Psoas muscle (tissue), 8 donors: ENCODE results near the gene MTF2. TPM values are rescaled to one million over a fixed set of nuclear protein-coding genes. Genes with fewer than 3 reads are reported as not detected.

Source experiments
- ATAC-seq, 4 donors: fragments of 200-7000 bp; cut with Tn5 transposase; one replicate each; pipeline ENCODE4 v1.9.1; 2020; ENCODE audit warnings: moderate library complexity in 3 of 4, mild to moderate bottlenecking in 2 of 4
- DNase-seq, 2 donors: peaks; one replicate each; pipeline ENCODE4 v3.0.0-alpha.2; 2020
- H3K27ac ChIP-seq: fragments of 200-600 bp; one replicate; pipeline ENCODE4 v1.8.0; 2022
- H3K27me3 ChIP-seq, 3 donors: fragments of 200-600 bp in 1 of 3; one replicate each; pipeline versions ENCODE4 v1.6.1 to v1.8.0; 2013 to 2022; ENCODE audit warnings: low read length in 2 of 3, mild to moderate bottlenecking in 2 of 3, moderate library complexity in 1 of 3; ENCODE audit not compliant: insufficient read depth in 3 of 3
- H3K36me3 ChIP-seq, 2 donors: fragments of 200-600 bp in 1 of 2; one replicate each; pipeline versions ENCODE4 v1.6.1 to v1.8.0; 2013 to 2022; ENCODE audit warnings: low read depth in 1 of 2, mild to moderate bottlenecking in 1 of 2, moderate library complexity in 1 of 2; ENCODE audit not compliant: insufficient read depth in 1 of 2
- H3K4me1 ChIP-seq: fragments of 200-600 bp; one replicate; pipeline ENCODE4 v1.8.0; 2022
- H3K4me3 ChIP-seq: fragments of 200-600 bp; one replicate; pipeline ENCODE4 v1.8.0; 2022; ENCODE audit warnings: mild to moderate bottlenecking
- H3K9me3 ChIP-seq: fragments of 200-600 bp; one replicate; pipeline ENCODE4 v1.8.0; 2022
- CTCF ChIP-seq: fragments of 200-600 bp; IDR thresholded peaks from one replicate; pipeline ENCODE4 v1.8.0; 2022; ENCODE audit warnings: antibody characterized with exemption
- WGBS, 3 donors: extraction: QIAGEN DNeasy Blood & Tissue Kit; methylation state at CpG; one replicate each; pipeline versions ENCODE4 v1.1.6 to v1.1.7; 2013; 5-methylcytosine and 5-hydroxymethylcytosine counted together
- intact Hi-C, 2 donors: fragments of 100-400 bp; cut with DNase I; formaldehyde crosslinking; loops; one replicate each; pipeline versions ENCODE4 v1.11.0 to v1.14.2; 2022
- polyA plus RNA-seq, 3 donors: library from polyadenylated mRNA; stranded (reverse); fragments of 200-250 nt; gene quantifications; one replicate each; pipeline ENCODE4 v1.2.3, GENCODE V29; 2013
- total RNA-seq, 4 donors: library from RNA; stranded (reverse); fragmentation: NEBNext Ultra II Directional in 2 of 4; extraction: Animal tissue kit (Norgen Biotek cat#: 25700) in 2 of 4; gene quantifications; one replicate each; pipeline versions ENCODE4 v1.2.1 to v1.2.4, GENCODE V29; 2021 to 2023
- donor health status: healthy with polysubstance abuse.
- donor health status: DM: no; HTN: no; CAD: no; lungs with moderate emphysema.
- donor health status: Bipolar disorder and iron deficiency.
- donor health status: healthy.
- donor health status: DM: yes; HTN: yes; CAD: no.
- donor health status: DM: no; HTN: no; CAD: no.
- donor health status: DM: no; HTN: no; CAD: no.
- donor health status: DM: yes; HTN: yes; CAD: no.

MTF2 gene
- total and polyA plus RNA-seq, 7 donors, result 4.1 to 10.6 (median 7.6) TPM

DNA sequence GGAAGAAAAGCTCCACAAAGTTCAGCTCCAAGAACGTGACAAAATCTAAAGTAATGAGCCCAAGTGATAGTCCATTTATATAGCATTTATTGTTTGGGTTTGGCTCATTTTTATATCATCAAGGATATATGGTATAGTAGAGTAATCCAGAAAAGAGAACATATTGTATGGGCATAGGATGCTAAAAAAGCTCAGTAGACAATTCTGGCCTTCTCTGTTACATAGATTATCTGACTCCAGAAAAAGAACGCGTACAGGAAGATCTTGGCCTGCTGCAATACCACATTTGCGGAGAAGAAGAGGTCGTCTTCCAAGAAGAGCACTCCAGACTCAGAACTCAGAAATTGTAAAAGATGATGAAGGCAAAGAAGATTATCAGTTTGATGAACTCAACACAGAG, 57.4 kb downstream of the MTF2 start:
- DNase-seq (no peak), ATAC-seq (no peak)
- no peak overlapping the region for H3K4me3 ChIP-seq
- H3K36me3 ChIP-seq, result peaks cover 0 to 70% of the 10 kb centered on the region in 2 donors
- no peaks in the 10 kb centered on the region for H3K9me3 ChIP-seq
- WGBS, 3 donors, result 85 to 93% (median 91%) methylated on average over 5 of the region's 5 CpGs
- H3K27ac ChIP-seq, result no peak overlapping the region
- TF ChIP-seq CTCF, result no peak
- H3K27me3 ChIP-seq, result no peaks in the 10 kb centered on the region
- H3K4me1 ChIP-seq, result no peaks in the 10 kb centered on the region
- intact Hi-C loops, result no loop called here

DNA sequence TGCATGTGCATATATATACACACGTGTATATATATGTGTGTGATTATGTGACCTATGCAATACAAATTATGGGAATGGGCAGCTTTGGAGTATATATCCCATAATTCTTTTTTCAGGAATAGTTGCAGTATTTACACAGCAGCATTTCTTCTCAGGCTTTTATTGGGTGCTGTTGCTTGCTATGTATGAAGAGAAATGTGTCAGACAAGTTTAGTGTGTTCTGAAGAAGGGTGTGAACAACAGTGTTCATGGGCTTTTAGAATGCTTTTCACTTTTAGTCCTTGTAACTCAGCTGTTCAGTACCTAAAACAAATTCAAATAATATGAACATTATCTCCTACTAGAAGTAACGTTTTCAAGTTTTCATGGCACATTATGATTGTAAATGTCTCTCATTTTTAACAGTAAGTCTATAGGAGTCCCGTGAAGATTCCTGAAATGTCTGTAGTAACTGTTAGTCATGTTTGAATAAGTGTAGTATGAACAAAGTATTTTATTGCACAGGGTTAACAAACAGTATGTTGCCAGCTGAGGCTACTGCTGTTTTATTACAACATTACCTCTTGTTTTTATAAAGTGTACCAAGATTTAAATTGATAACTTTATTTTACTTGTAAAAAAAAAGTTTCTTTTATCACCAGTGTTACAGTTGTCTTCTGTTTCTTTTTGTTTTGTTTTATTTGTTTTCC, 58.7 kb downstream of the MTF2 start:
- TF ChIP-seq CTCF, result no peak
- intact Hi-C loops, result no loop called here
- Histone ChIP-seq H3K4me1 (no peaks in the 10 kb centered on the region), H3K27ac (no peak overlapping the region), H3K27me3 (no peaks in the 10 kb centered on the region), H3K9me3 (no peaks in the 10 kb centered on the region), H3K36me3 (peaks cover 0 to 70% of the 10 kb centered on the region in 2 donors), H3K4me3 (no peak overlapping the region)
- no peak for DNase-seq
- no peak for ATAC-seq
- 47 to 53% (median 48%) methylated on average over 3 of the region's 3 CpGs for WGBS, 3 donors

- H3K4me1 ChIP-seq, result no peaks in the 10 kb centered on the region
- no peaks in the 10 kb centered on the region for H3K27me3 ChIP-seq
- TF ChIP-seq CTCF, result no peak
- H3K4me3 ChIP-seq, result no peak overlapping the region
- H3K9me3 ChIP-seq, result no peaks in the 10 kb centered on the region
- H3K27ac ChIP-seq, result no peak overlapping the region
- 74 to 91% (median 87%) methylated on average over 1 of the region's 1 CpG for whole genome bisulfite sequencing, 3 donors
- ATAC-seq, result no peak
- peaks cover 0 to 53% of the 10 kb centered on the region in 2 donors for H3K36me3 ChIP-seq
- no peak for DNase-seq
- intact Hi-C loops, result no loop called here
Measured at GRCh38 chr1:93140106-93140505, 61.0 kb downstream of the MTF2 start.

DNA sequence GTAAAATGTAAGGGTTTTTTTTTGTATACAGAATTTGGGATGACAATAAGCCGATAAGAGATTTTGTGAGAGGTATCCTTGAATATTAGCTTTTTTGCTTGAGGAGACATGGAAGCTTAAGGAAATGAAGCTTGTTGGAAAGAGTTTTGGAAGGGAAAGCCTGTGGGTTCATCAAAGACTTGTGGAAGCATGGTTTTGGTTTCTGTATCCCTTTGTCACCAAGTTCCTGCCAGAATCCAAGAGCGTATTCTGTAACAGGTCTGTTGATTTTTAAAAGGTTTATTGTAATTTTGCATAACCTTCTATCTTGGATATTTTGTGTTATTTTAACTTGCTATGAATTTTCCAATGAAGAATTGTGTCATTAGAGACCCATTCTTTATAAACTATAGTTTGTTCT, 63.1 kb downstream of the MTF2 start:
- TF ChIP-seq CTCF, result no peak
- no peak for DNase-seq
- no peak overlapping the region for H3K4me3 ChIP-seq
- intact Hi-C loops, result no loop called here
- peaks cover 0 to 32% of the 10 kb centered on the region in 2 donors for H3K36me3 ChIP-seq
- H3K9me3 ChIP-seq, result no peaks in the 10 kb centered on the region
- H3K4me1 ChIP-seq, result no peaks in the 10 kb centered on the region
- WGBS, 3 donors, result 97 to 100% (median 98%) methylated on average over 2 of the region's 2 CpGs
- no peaks in the 10 kb centered on the region for H3K27me3 ChIP-seq
- H3K27ac ChIP-seq, result no peak overlapping the region
- ATAC-seq, result no peak

- intact Hi-C loops, result no loop called here
- Histone ChIP-seq H3K9me3 (no peaks in the 10 kb centered on the region), H3K27ac (no peak overlapping the region), H3K4me3 (no peak overlapping the region), H3K27me3 (no peaks in the 10 kb centered on the region), H3K4me1 (peaks cover 8% of the 10 kb centered on the region), H3K36me3 (peaks cover 0 to 25% of the 10 kb centered on the region in 2 donors)
- ATAC-seq (no peak), DNase-seq (no peak)
- 26 to 50% (median 48%) methylated on average over 1 of the region's 1 CpG for WGBS, 3 donors
- TF ChIP-seq CTCF, result no peak
Measured at GRCh38 chr1:93143136-93143535, 64.1 kb downstream of the MTF2 start.
